H1 (cell line): ENCODE results near the gene TBC1D12. TPM values are rescaled to one million over a fixed set of nuclear protein-coding genes. Genes with fewer than 3 reads are reported as not detected.

Experiments
- EGR1 ChIP-seq: IDR thresholded peaks from 2 replicates; pipeline ENCODE4 v1.6.1; 2011; ENCODE audit warnings: low read depth, low read length, borderline replicate concordance
- TAF1 ChIP-seq: IDR thresholded peaks from 2 replicates; pipeline ENCODE4 v1.6.1; 2011; ENCODE audit warnings: mild to moderate bottlenecking, low read depth, low read length
- polyA plus RNA-seq, 7 experiments: library from polyadenylated mRNA; depleted of rRNA in 3 of 7; stranded (reverse) in 5 of 7; unstranded in 2 of 7; fragments of >200 nt in 5 of 7; fragments of 200-250 nt in 2 of 7; gene quantifications; 1 replicate in 5 of 7; 2 replicates in 1 of 7; 4 replicates in 1 of 7; pipeline versions ENCODE4 v1.2.1 to v1.2.3, GENCODE V29; 2011 to 2013; ENCODE audit warnings: missing spikeins in 2 of 7, mixed read lengths in 2 of 7
- total RNA-seq: library from RNA; stranded (reverse); fragmentation: NEBNext Ultra II Directional; extraction: Animal tissue kit (Norgen Biotek cat#: 25700); gene quantifications from 2 replicates; pipeline ENCODE4 v1.2.1, GENCODE V29; 2021

The TBC1D12 gene
- total and polyA plus RNA-seq, 2 of the 8 experiments (the other 6 are each of a cell fraction or from before 2014, with no cell fraction given): 1.1 to 3.2 TPM

DNA sequence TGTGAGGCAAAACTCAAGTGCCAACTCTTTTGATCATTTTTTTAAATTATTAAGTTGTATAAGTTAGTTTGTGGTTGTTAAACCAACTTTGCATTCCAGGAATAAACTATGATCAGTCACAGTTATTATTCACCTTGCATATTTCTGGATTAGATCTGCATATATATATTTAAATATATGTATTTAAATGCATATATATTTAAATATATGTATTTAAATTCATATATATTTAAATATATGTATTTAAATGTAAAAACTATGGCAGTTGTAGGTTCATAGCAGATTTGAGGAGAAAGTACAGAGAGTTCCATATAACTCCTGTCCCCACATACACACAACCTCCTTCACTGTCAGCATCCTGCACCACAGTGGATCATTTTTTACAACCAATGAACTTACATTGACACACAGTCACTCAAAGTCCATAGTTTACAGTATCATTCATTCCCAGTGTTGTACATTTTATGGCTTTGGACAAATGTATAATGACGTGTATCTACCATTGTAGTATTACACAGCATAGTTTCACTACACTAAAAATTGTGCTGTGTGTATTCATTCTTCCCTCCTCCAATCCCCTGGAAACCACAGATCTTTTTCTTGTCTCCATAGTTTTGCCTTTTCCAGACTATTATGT lies 49.7 kb downstream of the TBC1D12 start (continued):
- no peak for TF ChIP-seq TAF1
- no peak for TF ChIP-seq EGR1
